Left lung (tissue), 10 donors: Measurements from ENCODE around the gene TMEM100. TPM values are rescaled to one million over a fixed set of nuclear protein-coding genes. Genes with fewer than 3 reads are reported as not detected.

Source experiments
- ATAC-seq: fragments of 200-7000 bp; cut with Tn5 transposase; one replicate; pipeline ENCODE4 v1.9.1; 2020; ENCODE audit warnings: moderate library complexity
- DNase-seq, 4 donors: peaks; one replicate each; pipeline ENCODE4 v3.0.0-alpha.2; 2013 to 2020
- H3K27ac ChIP-seq, 2 donors: fragments of 200-600 bp; sonication (generic) in 1 of 2; one replicate each; pipeline versions ENCODE4 v1.5.0 to v1.8.0; 2020 to 2021
- H3K27me3 ChIP-seq, 2 donors: fragments of 200-600 bp; sonication (generic) in 1 of 2; one replicate each; pipeline versions ENCODE4 v1.5.0 to v1.8.0; 2020 to 2021
- H3K36me3 ChIP-seq, 2 donors: fragments of 200-600 bp; sonication (generic) in 1 of 2; one replicate each; pipeline versions ENCODE4 v1.5.0 to v1.8.0; 2020 to 2021
- H3K4me1 ChIP-seq, 2 donors: fragments of 200-600 bp; one replicate each; pipeline ENCODE4 v1.8.0; 2021
- H3K4me3 ChIP-seq, 2 donors: fragments of 200-600 bp; sonication (generic) in 1 of 2; one replicate each; pipeline versions ENCODE4 v1.5.0 to v1.8.0; 2020 to 2021; ENCODE audit warnings: mild to moderate bottlenecking in 1 of 2
- H3K9me3 ChIP-seq, 2 donors: fragments of 200-600 bp; sonication (generic) in 1 of 2; one replicate each; pipeline versions ENCODE4 v1.5.0 to v1.8.0; 2020 to 2021
- intact Hi-C, 2 donors: fragments of 100-400 bp; cut with DNase I; formaldehyde crosslinking; loops; one replicate each; pipeline versions ENCODE4 v1.11.2 to v1.14.2; 2022
- polyA plus RNA-seq, 6 donors: library from polyadenylated mRNA; unstranded; fragments of 120-200 nt; gene quantifications; one replicate each; pipeline ENCODE4 v1.2.1, GENCODE V29; 2013; ENCODE audit not compliant: insufficient read length in 6 of 6
- total RNA-seq, 2 donors: library from RNA; stranded (reverse); fragmentation: NEBNext Ultra II Directional; extraction: Animal tissue kit (Norgen Biotek cat#: 25700); gene quantifications; one replicate each; pipeline ENCODE4 v1.2.1, GENCODE V29; 2021
- TF ChIP-seq, protein P1 (sequence below), 2 donors: fragments of 200-600 bp; sonication (generic) in 1 of 2; IDR thresholded peaks; one replicate each; pipeline versions ENCODE4 v1.5.0 to v1.8.0; 2021; ENCODE audit warnings: antibody characterized with exemption in 2 of 2
- donor health status: DM: no; HTN: yes; CAD: no.
- donor health status: DM: no; HTN: no; CAD: no.

Gene TMEM100
- total and polyA plus RNA-seq, 8 donors, result 18.6 to 164 (median 37.0) TPM

DNA sequence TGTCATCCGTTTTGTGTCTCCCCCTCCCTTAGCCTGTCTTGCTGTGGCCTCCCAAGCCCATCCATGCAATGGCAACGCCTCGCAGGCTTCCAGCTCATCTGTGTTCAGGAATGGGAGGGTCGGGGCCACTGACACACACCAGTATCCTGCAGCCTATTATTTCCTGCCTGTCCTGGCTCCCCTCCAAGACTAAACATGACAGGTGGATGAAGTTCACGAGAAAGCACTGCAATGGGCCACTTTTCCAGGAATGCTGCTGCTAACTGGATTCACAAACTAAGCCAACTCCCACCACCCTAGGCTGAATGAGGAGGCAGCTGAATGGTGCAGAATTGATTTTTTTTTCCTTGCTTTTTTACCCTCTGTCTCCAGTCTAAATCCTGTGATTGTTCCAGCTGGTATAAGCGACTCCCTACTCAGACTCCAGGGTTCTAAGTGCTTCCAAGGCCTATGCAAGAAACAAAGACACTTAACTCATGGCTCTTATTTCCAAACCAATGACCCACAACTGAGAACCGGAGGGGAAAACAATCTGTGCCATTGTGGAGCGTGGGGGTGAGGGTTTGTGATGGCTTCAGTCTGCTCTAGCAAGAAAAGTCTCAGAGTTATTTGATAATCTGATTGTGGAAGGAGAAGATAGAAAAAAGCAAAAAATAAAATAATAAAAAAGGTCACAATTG is 23.3 kb downstream of the TMEM100 start:
- TF ChIP-seq, protein P1, sequence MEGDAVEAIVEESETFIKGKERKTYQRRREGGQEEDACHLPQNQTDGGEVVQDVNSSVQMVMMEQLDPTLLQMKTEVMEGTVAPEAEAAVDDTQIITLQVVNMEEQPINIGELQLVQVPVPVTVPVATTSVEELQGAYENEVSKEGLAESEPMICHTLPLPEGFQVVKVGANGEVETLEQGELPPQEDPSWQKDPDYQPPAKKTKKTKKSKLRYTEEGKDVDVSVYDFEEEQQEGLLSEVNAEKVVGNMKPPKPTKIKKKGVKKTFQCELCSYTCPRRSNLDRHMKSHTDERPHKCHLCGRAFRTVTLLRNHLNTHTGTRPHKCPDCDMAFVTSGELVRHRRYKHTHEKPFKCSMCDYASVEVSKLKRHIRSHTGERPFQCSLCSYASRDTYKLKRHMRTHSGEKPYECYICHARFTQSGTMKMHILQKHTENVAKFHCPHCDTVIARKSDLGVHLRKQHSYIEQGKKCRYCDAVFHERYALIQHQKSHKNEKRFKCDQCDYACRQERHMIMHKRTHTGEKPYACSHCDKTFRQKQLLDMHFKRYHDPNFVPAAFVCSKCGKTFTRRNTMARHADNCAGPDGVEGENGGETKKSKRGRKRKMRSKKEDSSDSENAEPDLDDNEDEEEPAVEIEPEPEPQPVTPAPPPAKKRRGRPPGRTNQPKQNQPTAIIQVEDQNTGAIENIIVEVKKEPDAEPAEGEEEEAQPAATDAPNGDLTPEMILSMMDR (IDR thresholded peaks at IDR 0.05), result no peak
- peak; percentile 40 for ATAC-seq
- intact Hi-C loops, result no loop called here

GRCh38 chr17:55694286-55694910 is 28.3 kb downstream of the TMEM100 start:
- H3K36me3 ChIP-seq, result no peaks in the 10 kb centered on the region
- TF ChIP-seq, protein P1 (IDR thresholded peaks at IDR 0.05), result no peak
- no peaks in the 10 kb centered on the region for H3K9me3 ChIP-seq
- peak overlapping the region in 1 of 2 donors; percentile 48 for H3K27ac ChIP-seq
- H3K27me3 ChIP-seq, result no peaks in the 10 kb centered on the region
- DNase-seq (peak in 2 of 4 donors; percentile 21 to 34), ATAC-seq (no peak)
- peaks cover 4 to 35% of the 10 kb centered on the region in 2 donors for H3K4me1 ChIP-seq
- H3K4me3 ChIP-seq, result no peak overlapping the region
- intact Hi-C loops, result no loop called here

More for the DNA sequence above, 23.3 kb downstream of the TMEM100 start:
- no peaks in the 10 kb centered on the region for H3K36me3 ChIP-seq
- no peak overlapping the region for H3K4me3 ChIP-seq
- H3K27ac ChIP-seq, result no peak overlapping the region
- peaks cover 0 to 6% of the 10 kb centered on the region in 2 donors for H3K9me3 ChIP-seq
- peak in 1 of 4 donors; percentile 23 for DNase-seq
- no peaks in the 10 kb centered on the region for H3K4me1 ChIP-seq
- no peaks in the 10 kb centered on the region for H3K27me3 ChIP-seq

DNA sequence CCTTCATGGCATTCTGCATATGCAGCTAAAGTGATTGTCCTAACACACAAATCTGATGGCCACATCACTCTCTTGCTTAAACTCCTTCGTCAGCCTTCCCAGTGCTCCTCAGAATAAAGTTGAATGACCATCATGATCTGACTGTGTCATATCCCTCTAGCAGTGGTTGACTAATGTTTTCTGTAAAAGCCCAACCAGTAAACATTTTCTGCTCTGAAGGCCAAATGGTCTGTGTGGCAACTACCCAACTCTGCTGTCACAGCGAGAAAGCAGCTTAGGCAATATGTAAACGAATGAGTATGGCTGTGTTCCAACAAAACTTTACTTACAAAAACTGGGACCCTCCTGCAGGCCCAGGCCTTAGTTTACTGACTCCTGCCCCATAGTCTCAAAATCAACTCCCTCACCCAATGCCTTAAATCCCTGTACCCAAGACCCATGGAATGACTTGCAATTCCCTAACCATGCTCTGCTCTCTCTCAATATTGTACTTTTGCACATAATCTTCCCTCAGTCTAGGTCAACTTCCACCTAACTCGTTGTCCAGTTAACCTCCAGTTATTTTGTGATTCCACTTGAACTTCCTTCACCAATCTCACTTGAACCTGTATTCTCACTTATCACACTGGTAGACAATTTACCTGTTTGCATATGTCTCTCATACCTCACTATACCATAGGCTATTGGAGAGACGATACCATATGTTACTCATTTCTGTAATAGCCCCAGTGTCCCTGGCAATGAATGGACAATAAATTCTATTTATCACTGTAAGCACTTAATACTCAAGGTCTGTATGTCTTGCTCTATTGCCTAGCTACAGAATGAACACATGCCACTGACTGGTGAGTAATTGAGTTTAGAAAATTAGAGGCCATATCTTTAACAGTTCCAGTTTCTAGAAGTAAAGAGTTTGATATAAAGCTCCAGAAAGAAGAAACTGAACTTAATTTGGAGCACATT is 29.1 kb downstream of the TMEM100 start:
- intact Hi-C loops, result no loop called here
- DNase-seq, result peak in 2 of 4 donors; percentile 63 to 70
- TF ChIP-seq, protein P1 (IDR thresholded peaks at IDR 0.05), result no peak
- H3K4me3 ChIP-seq, result no peak overlapping the region
- no peaks in the 10 kb centered on the region for H3K9me3 ChIP-seq
- peaks cover 4 to 35% of the 10 kb centered on the region in 2 donors for H3K4me1 ChIP-seq
- H3K27me3 ChIP-seq, result no peaks in the 10 kb centered on the region
- H3K27ac ChIP-seq, result peak overlapping the region in 1 of 2 donors; percentile 48
- ATAC-seq, result peak; percentile 71
- no peaks in the 10 kb centered on the region for H3K36me3 ChIP-seq

DNA sequence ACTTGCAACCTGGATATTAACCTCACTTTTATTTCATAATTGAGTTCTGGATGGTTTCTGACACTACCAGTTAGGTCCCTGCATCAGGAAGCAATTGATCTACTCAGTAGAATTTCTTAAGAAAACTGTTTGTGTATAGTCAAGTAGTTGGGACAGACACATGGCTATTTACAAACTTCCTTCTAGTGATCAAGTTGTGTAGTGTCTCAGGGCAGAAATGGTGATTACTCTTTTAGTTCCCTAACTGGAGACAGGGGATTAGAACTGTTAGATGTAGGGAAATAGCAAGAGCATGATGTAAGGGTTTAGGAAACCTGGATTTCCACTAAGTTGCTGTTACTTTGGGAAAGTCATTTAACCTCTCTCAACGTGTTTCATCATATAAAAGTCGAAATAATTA is 30.4 kb downstream of the TMEM100 start:
- Histone ChIP-seq H3K27ac (no peak overlapping the region), H3K27me3 (no peaks in the 10 kb centered on the region), H3K36me3 (no peaks in the 10 kb centered on the region), H3K4me3 (no peak overlapping the region), H3K9me3 (peaks cover 0 to 2% of the 10 kb centered on the region in 2 donors), H3K4me1 (peaks cover 4 to 35% of the 10 kb centered on the region in 2 donors)
- DNase-seq (no peak), ATAC-seq (no peak)
- intact Hi-C loops, result no loop called here
- TF ChIP-seq, protein P1 (IDR thresholded peaks at IDR 0.05), result no peak
